BJ (cell line): ENCODE results near the gene XCL2. TPM values are rescaled to one million over a fixed set of nuclear protein-coding genes. Genes with fewer than 3 reads are reported as not detected.

Experiments
- CTCF ChIA-PET: fragments of 350-600 bp; formaldehyde crosslinking; extraction: SDS; loops from one replicate; lab custom pipeline; 2021; ENCODE audit warnings: antibody characterized with exemption, inconsistent platforms; lab: Yijun Ruan, JAX
- POLR2A ChIA-PET: fragments of 300-600 bp; sonication (Branson Sonifier 250); formaldehyde crosslinking; extraction: SDS; loops from one replicate; lab custom pipeline; 2021; ENCODE audit warnings: antibody characterized with exemption; lab: Charles Lee
- DNase-seq: peaks from one replicate; pipeline ENCODE4 v3.0.0-alpha.2; 2011; ENCODE audit warnings: low read depth
- H3K27me3 ChIP-seq: 2 replicates; pipeline ENCODE4 v1.6.0; 2011; ENCODE audit warnings: low read length; ENCODE audit not compliant: control insufficient read depth, insufficient read depth
- H3K36me3 ChIP-seq: 2 replicates; pipeline ENCODE4 v1.5.1; 2011; ENCODE audit warnings: low read length; ENCODE audit not compliant: control insufficient read depth, insufficient read depth
- H3K4me3 ChIP-seq: 2 replicates; pipeline ENCODE4 v1.5.1; 2011; ENCODE audit warnings: low read depth, mild to moderate bottlenecking, control low read depth, low read length
- polyA plus RNA-seq: library from polyadenylated mRNA; depleted of rRNA; stranded (reverse); fragments of >200 nt; gene quantifications from 2 replicates; pipeline ENCODE4 v1.2.3, GENCODE V29; 2011
- TF ChIP-seq, protein P1 (sequence below): IDR thresholded peaks from 2 replicates; pipeline ENCODE4 v1.5.1; 2011; ENCODE audit warnings: low read depth, mild to moderate bottlenecking, control low read depth, inconsistent platforms, low read length, moderate library complexity; ENCODE audit not compliant: insufficient read depth

Gene XCL2
- polyA plus RNA-seq, 1 experiment, result not detected

DNA sequence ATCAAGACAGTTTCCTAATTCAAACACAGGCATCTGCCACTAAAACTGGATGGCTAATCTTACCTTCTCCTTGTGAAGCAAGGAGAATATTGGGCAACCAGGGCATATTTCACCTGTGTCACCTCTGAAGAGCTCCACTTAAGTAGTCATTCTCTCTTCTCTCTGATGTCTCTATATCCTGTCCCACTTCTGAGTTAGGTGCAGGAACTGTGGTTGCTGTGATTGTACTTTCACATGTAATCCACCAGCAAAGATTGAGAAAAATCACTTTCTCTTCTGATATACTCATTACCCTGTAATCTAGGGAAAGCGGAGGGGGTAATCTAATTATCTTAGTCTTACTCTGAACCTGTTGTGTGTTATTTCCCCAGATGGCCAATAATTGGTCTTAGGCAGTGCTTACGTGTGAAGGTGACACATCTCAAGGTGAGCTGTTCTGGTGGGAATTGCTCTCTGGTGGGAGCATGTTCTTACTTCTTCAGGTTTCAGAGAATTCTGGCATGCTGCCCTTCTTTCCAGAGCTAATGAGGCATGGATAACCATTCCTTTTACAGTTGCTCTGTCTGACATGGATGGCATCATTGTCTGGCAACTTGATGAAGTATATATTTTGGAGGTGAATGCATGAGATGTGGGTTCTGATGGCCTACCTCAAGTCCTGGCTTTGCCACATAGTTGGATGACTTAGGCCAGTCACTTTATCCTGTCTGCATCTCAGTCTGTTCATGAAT lies 12.0 kb downstream of the XCL2 start:
- DNase-seq, result no peak
- Histone ChIP-seq H3K4me3 (no peak overlapping the region), H3K27me3 (no peaks in the 10 kb centered on the region), H3K36me3 (no peaks in the 10 kb centered on the region)
- CTCF ChIA-PET, result no interaction called here
- TF ChIP-seq, protein P1, sequence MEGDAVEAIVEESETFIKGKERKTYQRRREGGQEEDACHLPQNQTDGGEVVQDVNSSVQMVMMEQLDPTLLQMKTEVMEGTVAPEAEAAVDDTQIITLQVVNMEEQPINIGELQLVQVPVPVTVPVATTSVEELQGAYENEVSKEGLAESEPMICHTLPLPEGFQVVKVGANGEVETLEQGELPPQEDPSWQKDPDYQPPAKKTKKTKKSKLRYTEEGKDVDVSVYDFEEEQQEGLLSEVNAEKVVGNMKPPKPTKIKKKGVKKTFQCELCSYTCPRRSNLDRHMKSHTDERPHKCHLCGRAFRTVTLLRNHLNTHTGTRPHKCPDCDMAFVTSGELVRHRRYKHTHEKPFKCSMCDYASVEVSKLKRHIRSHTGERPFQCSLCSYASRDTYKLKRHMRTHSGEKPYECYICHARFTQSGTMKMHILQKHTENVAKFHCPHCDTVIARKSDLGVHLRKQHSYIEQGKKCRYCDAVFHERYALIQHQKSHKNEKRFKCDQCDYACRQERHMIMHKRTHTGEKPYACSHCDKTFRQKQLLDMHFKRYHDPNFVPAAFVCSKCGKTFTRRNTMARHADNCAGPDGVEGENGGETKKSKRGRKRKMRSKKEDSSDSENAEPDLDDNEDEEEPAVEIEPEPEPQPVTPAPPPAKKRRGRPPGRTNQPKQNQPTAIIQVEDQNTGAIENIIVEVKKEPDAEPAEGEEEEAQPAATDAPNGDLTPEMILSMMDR, result no peak
- POLR2A ChIA-PET, result no interaction called here

DNA sequence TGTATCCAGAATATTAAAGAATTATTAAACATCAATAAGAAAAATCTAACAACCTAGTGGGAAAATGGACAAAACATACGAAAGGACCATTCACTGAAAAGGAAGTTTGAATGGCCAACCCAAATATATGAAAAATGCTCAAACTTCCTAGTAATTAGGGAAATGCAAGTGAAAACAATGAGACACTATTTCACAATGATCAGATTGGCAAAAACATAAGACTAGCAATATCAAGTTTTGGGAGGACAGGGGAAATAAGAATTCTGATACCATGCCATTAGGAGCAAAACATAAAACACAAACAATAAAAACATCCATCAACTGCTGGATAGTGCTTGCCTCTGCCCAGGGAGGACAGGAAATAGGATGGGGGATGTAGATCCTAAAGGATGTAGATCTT lies 14.3 kb downstream of the XCL2 start:
- H3K36me3 ChIP-seq, result no peaks in the 10 kb centered on the region
- ChIA-PET CTCF (interaction anchor here (0.6 kb wide), 1 partner anchor 695 kb away, joined by 3 read pairs; no protein-coding TSS in a partner anchor), POLR2A (no interaction called here)
- TF ChIP-seq, protein P1, result no peak
- no peak for DNase-seq
- no peaks in the 10 kb centered on the region for H3K27me3 ChIP-seq
- no peak overlapping the region for H3K4me3 ChIP-seq

DNA sequence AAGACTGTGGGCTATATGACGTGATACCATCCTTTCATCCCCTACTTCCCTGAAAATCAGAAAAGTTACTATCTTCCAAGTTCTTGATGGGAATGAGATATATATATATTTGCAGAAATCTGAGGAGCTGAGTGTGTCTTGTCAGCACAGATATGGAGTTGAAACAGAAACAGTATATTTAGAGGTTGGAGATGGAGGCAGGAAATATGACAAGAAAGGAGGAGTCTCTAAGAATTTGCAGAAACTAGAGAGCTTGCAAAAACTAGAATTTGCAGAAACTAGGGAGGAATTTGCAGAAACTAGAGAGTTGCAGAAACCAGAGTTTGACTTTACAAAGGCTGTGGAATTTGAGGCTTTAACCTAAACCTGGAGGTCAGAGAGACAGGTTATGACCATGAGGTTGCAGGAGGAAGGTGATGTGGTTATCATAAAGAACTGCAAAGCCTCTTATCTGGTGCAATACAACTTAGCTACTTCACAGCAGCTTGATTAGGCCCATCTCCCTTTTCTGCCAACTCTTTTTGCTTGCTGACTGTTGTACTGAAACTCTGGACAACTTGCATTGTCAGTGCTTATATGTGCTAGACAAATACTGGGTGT lies 22.3 kb downstream of the XCL2 start:
- Histone ChIP-seq H3K27me3 (0 out of 2 replicates have a peak, but pooled peaks cover 1% of the 10 kb centered on the region), H3K4me3 (no peak overlapping the region), H3K36me3 (no peaks in the 10 kb centered on the region)
- no peak for DNase-seq
- ChIA-PET CTCF (no interaction called here), POLR2A (no interaction called here)
- TF ChIP-seq, protein P1, result no peak

DNA sequence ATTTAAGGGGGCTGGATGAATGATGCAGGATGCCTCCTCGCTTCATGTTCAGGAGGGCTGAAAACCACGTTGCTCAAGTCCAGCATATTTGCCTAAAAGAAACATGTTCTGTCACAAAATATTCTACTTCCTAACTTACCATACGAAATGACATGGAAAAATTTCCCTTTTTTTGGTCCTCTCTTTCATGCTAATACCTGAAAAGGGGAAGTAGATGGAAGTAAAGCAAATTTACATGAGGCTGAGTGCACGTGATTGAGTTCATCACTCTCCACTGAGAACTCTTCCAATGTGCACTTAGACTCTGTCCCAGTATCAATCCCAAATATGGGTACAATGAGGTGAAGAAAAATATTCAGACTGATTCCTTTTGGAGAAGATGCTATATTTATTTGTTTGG lies 23.0 kb downstream of the XCL2 start:
- Histone ChIP-seq H3K4me3 (no peak overlapping the region), H3K27me3 (0 out of 2 replicates have a peak, but pooled peaks cover 1% of the 10 kb centered on the region), H3K36me3 (no peaks in the 10 kb centered on the region)
- TF ChIP-seq, protein P1, result no peak
- ChIA-PET CTCF (no interaction called here), POLR2A (no interaction called here)
- DNase-seq, result no peak

DNA sequence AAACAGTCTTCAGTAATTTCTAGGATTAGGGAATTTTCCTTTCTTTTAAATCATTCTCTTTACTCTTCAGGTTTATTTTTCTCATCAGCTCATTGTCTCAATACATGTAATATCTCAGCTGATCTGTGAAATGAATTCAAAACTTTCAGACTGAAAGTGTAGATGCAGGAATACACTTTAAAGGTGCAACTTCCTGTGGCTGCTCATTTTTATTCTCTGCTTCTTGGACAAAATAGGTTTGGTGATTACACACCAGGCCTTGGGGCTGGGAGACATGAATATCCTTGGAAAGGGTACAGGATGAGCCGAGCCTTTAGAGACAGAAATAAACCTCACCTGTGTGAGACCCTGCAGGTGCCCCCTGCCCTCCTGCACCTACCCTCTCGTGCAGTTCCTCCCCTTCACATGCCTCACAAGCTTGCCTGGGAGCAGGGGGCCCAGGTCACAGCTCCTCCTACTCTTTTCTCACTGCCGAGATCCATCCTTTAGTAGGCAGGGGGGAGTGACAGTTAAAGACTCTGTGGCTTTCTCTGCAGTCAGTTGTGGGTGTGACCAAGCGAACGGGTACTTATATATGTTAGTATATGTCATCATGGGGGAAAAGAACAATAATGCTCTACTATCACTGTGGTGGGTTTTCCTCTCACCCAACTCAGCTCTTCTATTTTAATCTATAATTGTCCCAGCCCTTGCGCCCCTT lies 23.6 kb downstream of the XCL2 start:
- ChIA-PET CTCF (no interaction called here), POLR2A (no interaction called here)
- TF ChIP-seq, protein P1, result no peak
- H3K4me3 ChIP-seq, result no peak overlapping the region
- H3K27me3 ChIP-seq, result 0 out of 2 replicates have a peak, but pooled peaks cover 1% of the 10 kb centered on the region
- no peaks in the 10 kb centered on the region for H3K36me3 ChIP-seq
- no peak for DNase-seq
